Muscle of back (tissue), 11 donors: ENCODE data around the gene RAB44. TPM values are rescaled to one million over a fixed set of nuclear protein-coding genes. Genes with fewer than 3 reads are reported as not detected.
"Not testable (repeated sequence)": the region's sequence is repeated elsewhere in the genome, so short reads cannot be mapped to it uniquely, and the experiment has no call there.

Source experiments
- DNase-seq, 3 donors: peaks; one replicate each; pipeline versions ENCODE4 v3.0.0 to v3.0.0-alpha.2; 2013
- polyA plus RNA-seq, 10 donors: library from polyadenylated mRNA; unstranded; fragments of 120-200 nt; gene quantifications; one replicate each; pipeline ENCODE4 v1.2.1, GENCODE V29; 2013; ENCODE audit not compliant: insufficient read length in 10 of 10

RAB44 gene
- polyA plus RNA-seq, 10 donors: 0.08 to 0.19 (median 0.16) TPM; not detected in 1

GRCh38 chr6:36706339-36706738, 8.7 kb downstream of the RAB44 start:
- DNase-seq: no peak

DNA sequence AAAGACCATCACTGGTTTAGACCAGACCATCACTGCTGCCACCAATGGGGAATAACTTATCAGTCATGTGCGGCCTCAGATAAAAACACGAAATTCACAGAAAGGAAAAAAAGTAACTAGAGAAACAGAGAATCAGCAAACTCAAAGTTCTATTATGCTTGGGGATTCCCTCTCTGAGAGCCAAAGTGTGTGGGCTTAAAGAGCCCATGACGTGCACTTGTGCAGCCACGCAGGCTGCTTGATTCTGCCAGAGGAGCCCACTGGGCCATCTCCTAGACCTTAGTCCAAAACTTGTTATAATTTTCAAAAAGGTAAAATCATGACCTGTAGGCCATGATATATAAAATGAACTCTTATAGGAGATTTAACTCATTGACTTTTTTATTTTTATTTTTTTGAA, 15.2 kb downstream of the RAB44 start:
- DNase-seq: no peak

DNA sequence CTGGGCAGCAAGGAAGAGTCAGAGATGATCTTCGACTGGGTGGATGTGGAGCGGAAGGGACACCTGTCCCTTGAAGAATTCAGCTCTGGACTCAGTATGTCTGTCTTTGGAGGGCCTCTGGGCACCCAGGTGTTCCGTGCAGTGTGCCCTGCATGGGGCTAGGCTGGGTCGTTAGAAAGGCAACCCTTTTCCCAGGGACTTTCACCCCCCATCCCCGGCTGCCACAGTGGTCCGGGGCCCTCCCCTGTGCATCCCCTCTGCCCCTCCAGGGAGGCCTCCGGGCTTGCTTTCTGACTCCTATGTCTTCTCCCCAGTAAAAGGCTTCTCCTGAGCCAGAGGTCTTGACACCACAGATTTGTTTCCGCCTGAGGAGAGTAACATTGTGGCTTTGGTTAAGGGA, 16.2 kb downstream of the RAB44 start:
- DNase-seq: no peak

- no peak for DNase-seq
Measured at GRCh38 chr6:36714511-36714910, 16.9 kb downstream of the RAB44 start.

DNA sequence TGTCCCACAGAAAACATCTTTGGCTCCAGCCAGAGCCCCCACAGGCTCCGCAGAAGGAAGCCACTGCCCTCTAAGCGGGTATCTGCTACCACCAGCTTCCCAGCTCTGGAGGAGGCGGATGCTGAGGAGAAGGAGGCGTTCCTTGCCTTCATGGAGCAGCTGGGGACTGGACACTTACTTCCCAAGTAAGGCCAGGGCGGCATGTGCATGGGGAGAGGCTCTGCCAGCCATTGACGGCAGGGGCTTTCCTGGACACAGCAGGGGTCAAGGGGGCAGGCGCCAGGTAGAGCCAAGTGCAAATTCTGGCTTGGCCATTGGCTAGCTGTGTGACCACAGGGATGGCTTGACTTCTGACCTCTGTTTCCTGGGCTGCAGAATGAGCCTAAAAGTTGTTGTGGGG, 17.8 kb downstream of the RAB44 start:
- no peak for DNase-seq

- DNase-seq: no peak
Measured at GRCh38 chr6:36716476-36717093, 19.0 kb downstream of the RAB44 start.

DNA sequence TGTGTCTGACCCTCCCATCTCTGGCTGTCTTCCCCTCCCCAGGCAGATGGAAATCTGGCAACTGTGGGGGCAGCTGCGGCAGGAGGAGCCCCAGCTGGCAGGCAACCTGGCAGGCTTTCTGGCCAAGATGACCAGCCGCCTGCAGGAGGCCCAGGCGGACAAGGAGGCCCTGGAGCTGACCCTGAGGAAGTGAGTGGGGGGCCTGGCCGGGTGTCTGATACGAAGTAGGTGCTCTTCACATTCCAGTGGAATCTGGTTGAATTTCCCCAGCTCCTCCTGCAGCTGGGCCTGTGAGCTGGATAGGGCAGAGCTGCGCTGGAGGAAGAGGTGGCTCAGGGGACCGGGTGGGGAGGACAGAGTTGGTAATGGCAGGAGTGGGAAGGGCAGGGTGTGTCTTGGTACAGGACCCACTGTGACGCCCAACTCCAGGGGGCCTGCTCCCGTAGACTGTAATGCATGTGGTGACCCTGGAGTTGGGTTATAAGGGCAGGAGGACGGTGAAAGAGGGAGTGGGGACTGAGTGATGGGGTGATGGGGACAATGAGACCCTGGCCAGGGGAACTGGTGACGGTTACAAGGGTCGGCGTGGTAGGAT, 19.7 kb downstream of the RAB44 start:
- peak in 1 of 3 donors; percentile 33 for DNase-seq

DNA sequence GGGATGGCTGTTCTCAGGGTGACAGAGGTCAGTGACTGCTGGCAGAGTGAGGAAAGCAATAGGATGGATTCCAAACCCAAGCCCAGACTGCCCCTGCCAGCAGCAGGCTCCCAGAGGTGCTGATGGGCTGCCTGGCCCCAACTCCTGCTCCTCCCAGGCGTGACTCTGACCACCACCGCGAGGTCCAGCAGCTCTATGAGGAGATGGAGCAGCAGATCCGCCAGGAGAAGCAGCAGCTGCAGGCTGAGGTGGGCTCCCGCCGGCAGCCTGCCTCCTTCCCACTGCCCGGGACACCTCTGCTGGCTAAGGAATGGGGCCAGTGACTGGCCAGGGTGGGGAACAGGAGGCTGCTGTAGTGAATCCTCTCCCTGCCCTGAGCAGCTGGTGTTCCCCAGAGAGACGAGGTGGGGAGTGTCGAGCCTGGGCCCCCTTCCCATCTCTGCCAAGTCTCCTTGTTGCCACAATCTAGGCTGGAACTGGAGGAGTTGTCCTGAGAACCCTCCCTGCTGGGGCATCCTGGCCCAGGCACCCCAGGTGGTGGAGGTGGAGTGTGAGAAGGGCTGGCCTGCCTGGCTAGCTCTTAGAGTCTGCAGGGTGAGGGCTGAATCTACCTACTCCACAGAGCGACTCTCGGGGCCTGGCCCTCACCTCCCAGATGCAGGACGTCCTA, 20.4 kb downstream of the RAB44 start:
- no peak for DNase-seq

DNA sequence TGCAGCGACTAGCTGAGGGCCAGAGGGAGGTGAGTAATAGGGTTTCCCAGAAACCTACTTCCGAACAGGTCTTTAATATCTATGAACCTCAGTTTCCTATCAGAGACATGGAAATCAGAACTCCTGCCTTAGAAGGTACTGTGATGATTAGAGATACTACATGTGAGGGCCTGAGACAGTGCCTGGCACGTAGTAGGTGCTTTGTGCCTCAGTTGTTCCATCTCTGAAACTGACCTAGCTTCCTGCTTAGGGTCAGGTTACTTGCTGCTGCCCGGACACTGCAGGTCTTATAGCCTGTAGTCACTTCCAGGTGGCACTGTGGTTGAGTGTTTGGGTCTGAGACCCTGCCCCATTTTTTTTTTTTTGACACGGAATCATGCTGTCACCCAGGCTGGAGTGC, 20.9 kb downstream of the RAB44 start:
- no peak for DNase-seq

- no peak for DNase-seq
Measured at GRCh38 chr6:36719126-36719525, 21.5 kb downstream of the RAB44 start.

- DNase-seq: no peak
Measured at GRCh38 chr6:36720251-36721141, 22.9 kb downstream of the RAB44 start.

- no peak for DNase-seq
Measured at GRCh38 chr6:36721369-36722140, 23.9 kb downstream of the RAB44 start.

DNA sequence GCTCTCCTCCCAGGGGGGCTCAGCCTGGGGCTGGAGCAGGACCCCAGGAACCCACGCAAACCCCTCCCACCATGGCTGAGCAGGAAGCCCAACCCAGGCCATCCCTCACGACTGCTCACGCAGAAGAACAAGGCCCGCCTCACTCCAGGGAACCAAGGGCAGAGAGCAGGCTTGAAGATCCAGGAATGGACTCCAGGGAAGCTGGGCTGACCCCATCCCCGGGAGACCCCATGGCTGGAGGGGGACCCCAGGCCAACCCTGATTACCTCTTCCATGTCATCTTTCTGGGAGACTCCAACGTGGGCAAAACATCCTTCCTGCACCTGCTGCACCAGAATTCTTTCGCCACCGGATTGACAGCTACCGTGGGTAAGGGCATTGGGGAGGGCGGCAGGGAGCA, 24.7 kb downstream of the RAB44 start:
- no peak for DNase-seq

DNA sequence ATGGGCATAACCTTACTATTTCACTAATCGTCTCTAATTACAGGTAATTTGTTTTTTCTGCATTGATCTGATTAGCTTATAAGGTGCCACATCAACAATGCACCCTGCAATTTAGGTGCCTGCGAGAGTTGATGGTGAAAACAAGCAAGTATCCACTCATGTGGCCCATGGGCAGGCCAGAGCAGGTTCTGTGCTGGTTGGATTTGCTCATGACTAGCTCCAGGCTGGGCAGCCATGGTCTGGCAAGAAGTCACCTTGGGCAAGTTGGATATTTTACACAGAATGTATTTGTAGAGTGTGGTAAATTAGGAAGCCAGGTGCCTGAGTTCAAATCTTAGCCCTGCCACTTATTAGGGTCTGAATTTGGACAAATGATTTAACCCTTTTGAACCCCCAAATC, 25.3 kb downstream of the RAB44 start:
- no peak for DNase-seq

DNA sequence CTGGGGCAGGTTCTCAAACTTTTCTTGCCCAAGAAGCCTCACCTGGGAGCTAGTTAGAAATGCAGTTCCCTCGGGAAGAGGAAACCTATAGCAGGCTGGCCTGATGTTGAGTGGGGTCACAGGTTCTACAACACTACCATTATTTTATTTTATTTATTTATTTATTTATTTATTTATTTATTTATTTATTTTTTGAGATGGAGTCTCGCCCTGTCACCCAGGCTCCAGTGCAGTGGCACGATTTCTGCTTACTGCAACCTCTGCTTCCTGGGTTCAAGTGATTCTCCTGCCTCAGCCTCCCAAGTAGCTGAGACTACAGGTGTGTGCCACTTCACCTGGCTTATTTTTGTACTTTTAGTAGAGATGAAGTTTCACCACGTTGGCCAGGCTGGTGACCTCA, 26.4 kb downstream of the RAB44 start:
- DNase-seq: not testable (repeated sequence)

- DNase-seq: peak in 2 of 3 donors; percentile 24 to 45
Measured at GRCh38 chr6:36724514-36725390, 27.1 kb downstream of the RAB44 start.

GRCh38 chr6:36725581-36725980, 28.0 kb downstream of the RAB44 start:
- no peak for DNase-seq

- no peak for DNase-seq
Measured at GRCh38 chr6:36727505-36728021, 29.9 kb downstream of the RAB44 start.

DNA sequence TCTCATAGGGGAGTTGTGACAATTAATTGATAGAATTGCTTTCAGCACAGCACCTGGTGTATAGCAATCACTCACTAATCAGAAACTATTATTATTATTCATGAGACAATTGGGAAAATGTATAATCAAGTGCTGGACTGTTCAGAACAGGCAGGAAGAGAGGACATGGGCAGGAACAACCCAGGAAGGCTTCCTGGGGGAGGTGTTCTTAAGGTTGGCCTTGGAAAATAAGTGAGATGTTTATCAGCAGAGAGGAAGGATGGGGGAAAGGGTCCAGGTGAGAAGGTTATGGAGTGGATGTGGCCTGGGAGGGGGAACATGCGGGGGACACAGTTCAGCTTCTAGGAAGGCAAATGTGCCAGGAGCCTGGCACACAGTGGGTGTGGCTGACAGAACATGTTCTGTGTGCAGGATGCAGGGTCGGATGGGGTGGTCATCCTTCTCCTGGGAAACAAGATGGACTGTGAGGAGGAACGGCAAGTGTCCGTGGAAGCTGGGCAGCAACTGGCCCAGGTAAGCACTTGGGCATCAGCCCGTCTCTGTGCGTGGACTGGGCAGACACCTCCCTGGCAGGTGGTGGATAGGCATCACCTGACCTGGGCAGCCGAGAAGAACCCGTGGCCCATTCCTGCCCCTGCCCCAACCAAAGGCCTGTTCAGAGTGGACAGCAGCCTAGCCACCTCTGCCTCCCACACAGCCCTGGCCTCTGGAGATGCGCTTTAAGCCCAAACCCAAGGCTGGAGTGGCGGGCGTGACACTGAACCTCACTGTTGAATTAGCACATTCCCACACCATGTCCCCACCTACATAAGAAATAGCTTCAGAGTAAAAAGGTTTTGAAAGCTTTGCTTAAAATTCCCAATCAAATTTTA, 30.9 kb downstream of the RAB44 start:
- DNase-seq: no peak
